HG03575 (cell line): ENCODE measurements around the gene PAPSS2.

ENCODE experiments used
- ATAC-seq: cut with Tn5 transposase; IDR thresholded peaks from one replicate; pipeline ENCODE4 v1.9.1; 2021; ENCODE audit not compliant: unreplicated experiment, insufficient number of reproducible peaks, low FRiP score; ENCODE audit errors: extremely low read depth

PAPSS2 gene

GRCh38 chr10:87763086-87763861, 103.6 kb downstream of the PAPSS2 start:
- ATAC-seq = no peak

DNA sequence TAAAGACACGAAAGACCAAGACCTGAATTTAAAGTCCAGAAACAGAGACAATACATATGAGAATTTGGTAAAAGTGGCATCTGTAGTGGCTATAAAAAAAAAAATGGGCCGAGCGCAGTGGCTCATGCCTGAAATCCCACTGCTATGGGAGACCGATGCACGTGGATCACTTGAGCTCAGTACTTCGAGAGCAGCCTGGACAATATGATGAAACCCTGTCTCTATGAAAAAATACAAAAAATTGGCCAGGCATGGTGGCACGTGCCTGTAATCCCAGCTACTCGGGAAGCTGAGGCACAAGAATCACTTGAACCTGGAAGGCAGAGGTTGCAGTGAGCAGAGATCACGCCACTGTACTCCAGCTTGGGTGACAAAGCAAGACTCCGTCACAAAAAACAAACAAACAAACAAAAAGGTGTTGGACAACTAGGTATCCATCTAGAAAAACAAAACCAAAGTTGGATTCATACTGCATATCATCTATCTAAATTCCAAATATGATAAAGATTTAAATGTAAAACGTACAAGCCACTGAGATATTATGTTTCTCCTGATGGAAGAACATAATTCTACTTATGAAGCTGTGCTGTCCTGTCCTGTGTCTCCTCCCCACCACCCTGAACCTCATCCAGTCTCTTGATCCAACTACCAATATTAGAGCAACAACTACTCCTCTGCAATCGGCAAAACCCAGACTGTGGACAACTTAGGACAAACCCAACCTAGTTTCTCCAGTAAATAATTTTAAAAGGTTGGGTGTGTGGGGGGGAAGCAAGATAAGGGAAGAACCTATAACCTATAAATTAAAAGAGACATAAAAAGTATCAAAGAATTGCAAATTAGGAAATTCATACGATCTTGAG, 104.6 kb downstream of the PAPSS2 start:
- ATAC-seq = no peak

DNA sequence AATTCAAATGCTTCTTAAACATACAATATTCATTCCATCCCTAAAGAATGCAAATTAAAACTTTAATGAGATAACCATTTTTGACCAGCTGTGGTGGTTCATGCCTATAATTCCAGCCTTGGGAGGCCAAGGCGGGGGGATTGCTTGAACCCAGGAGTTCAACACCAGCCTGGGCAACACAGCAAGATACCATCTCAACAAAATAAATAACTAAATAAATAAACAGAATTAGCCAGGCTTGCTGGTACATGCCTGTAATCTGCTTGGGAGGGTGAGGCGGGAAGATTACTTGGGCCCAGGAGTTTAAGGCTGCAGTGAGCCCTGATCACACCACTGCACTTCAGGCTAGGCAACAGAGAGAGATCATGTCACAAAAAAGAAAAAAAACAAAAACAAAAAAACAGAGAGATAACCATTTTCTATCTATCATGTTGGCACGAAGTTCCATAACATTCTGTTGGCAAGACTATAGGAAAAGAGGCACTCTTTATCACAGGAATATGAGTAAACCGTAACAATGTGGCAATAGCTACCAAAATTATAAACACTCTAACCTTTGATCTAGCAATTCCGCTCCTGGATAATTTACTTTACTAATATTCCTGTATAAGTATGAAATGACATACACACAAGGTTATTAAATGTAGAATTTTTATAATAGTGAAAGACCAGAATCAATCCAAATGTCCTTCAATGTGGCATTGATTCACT, 106.1 kb downstream of the PAPSS2 start:
- ATAC-seq = no peak

GRCh38 chr10:87767253-87767652, 107.6 kb downstream of the PAPSS2 start:
- no peak for ATAC-seq

- ATAC-seq = no peak
Measured at GRCh38 chr10:87771871-87772500, 112.3 kb downstream of the PAPSS2 start.

DNA sequence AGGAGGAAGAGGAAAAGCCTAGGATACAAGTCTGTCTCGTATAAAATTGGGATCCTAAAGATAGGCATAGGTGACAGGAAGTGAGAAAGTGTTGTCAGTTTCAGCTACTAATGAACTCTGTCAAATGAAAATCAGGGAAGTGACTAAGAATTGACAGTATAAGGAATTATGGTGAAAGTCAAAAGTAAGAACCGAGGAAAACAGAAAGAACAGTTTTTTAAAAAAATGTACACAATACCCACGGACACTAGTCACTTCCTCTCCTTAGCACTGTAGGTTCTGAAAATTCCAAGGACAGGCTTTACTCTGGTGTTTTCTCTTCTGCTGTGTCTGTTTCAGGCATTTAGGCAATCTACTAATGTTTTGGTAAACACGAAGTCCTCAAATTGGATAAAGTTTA, 116.1 kb downstream of the PAPSS2 start:
- no peak for ATAC-seq

- no peak for ATAC-seq
Measured at GRCh38 chr10:87776328-87776727, 116.7 kb downstream of the PAPSS2 start.

GRCh38 chr10:87781545-87781944, 121.9 kb downstream of the PAPSS2 start:
- no peak for ATAC-seq

- no peak for ATAC-seq
Measured at GRCh38 chr10:87782721-87783120, 123.0 kb downstream of the PAPSS2 start.

DNA sequence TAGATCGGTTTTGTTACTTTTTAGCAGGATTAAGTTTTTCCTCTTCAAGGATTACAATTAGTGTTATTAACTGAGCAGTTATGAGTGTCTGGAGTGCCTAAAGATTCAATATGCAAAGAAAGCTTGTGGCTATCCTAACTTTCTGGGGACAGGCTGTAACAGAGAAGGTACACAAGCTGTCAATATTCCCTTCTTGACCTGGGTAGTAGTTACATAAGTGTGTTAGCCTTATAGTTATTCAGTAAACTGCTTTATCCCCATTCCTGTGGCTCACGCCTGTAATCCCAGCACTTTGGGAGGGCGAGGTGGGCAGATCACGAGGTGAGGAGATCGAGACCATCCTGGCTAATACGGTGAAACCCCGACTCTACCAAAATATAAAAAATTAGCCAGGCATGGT, 126.7 kb downstream of the PAPSS2 start:
- no peak for ATAC-seq

DNA sequence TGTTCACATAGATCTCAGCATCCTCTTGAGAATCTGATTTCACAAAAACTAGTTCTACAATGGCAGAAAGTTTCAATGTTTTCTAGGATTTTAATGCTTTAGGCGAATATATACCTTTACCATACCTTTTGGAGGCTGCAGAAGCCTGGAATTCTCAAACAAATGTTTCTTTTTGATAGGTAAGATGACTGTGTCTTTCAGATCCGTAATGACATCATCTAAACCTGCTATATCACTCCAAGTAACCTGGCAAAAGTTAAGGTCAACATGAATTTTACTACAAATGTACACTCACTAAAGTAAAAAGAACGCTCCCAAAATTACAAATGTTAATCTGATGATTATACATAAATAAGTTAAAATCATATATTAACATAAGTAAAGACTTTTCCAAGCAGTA, 130.5 kb downstream of the PAPSS2 start:
- ATAC-seq = no peak

DNA sequence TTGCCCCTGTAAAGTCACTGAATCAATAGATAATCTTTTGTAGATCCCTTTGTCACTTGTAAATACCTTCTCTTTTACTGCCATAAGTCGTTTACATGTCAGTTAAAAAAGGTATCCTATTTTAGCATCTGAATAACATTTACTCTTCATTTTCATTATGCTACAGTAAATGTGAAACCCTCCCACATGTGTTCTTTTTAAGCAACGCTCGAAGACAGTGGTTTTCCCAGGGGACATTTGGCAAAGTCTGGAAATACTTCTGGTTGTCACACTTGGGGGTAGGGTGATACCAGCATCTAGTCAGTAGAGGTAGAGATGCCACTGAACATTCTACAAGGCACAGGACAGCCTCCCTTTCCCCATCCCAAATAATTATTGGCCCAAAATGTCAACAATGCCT, 134.6 kb downstream of the PAPSS2 start:
- no peak for ATAC-seq
